ENCODE results near the gene RNF144B. TPM values are rescaled to one million over a fixed set of nuclear protein-coding genes. Genes with fewer than 3 reads are reported as not detected.

Gene RNF144B
- total RNA-seq, 1 experiment from 2014 or later, result 12.1 TPM

- Mint-ChIP-seq H3K9me3 (ENCODE audit: low read depth, unreplicated experiment) (peaks cover 3% of the 10 kb centered on the region), H3K36me3 (ENCODE audit: insufficient read depth, unreplicated experiment) (peaks cover 10% of the 10 kb centered on the region), H3K4me1 (ENCODE audit: low read depth, unreplicated experiment) (peaks cover 59% of the 10 kb centered on the region), H3K27me3 (ENCODE audit: unreplicated experiment) (no peaks in the 10 kb centered on the region), H3K27ac (ENCODE audit: unreplicated experiment) (peak overlapping the region; percentile 58), H3K4me3 (ENCODE audit: low read depth, unreplicated experiment) (no peak overlapping the region)
- CTCF ChIA-PET, result no interaction called here
- intact Hi-C loops (cut with micrococcal nuclease; ENCODE audit: unreplicated experiment), result no loop called here
- peak; percentile 41 for DNase-seq
- BruUV-seq (replicated peaks), result no TSS peak
- no peak for TF ChIP-seq CTCF (IDR thresholded peaks at IDR 0.05; ENCODE audit: unreplicated experiment)
These were observed 114.5 kb downstream of the RNF144B start for GRCh38 chr6:18501663-18502013.

GRCh38 chr6:18503206-18503592 lies 116.0 kb downstream of the RNF144B start:
- Mint-ChIP-seq H3K4me1 (ENCODE audit: low read depth, unreplicated experiment) (peaks cover 49% of the 10 kb centered on the region), H3K9me3 (ENCODE audit: low read depth, unreplicated experiment) (peaks cover 3% of the 10 kb centered on the region), H3K27me3 (ENCODE audit: unreplicated experiment) (no peaks in the 10 kb centered on the region), H3K36me3 (ENCODE audit: insufficient read depth, unreplicated experiment) (peaks cover 10% of the 10 kb centered on the region), H3K4me3 (ENCODE audit: low read depth, unreplicated experiment) (peak overlapping the region; percentile 30), H3K27ac (ENCODE audit: unreplicated experiment) (peak overlapping the region; percentile 20)
- intact Hi-C loops (cut with micrococcal nuclease; ENCODE audit: unreplicated experiment), result no loop called here
- no TSS peak for BruUV-seq (replicated peaks)
- TF ChIP-seq CTCF (IDR thresholded peaks at IDR 0.05; ENCODE audit: unreplicated experiment), result no peak
- no peak for DNase-seq
- CTCF ChIA-PET, result interaction anchor here (1.0 to 1.4 kb wide), 2 partner anchors 115 to 180 kb away, joined by 3 to 10 read pairs; no protein-coding TSS in a partner anchor

GRCh38 chr6:18503593-18504231 lies 116.6 kb downstream of the RNF144B start:
- CTCF ChIA-PET, result interaction anchor here (1.0 to 1.4 kb wide), 2 partner anchors 116 to 181 kb away, joined by 3 to 10 read pairs; no protein-coding TSS in a partner anchor
- H3K4me3 Mint-ChIP-seq (ENCODE audit: low read depth, unreplicated experiment), result peak overlapping the region; percentile 30
- H3K4me1 Mint-ChIP-seq (ENCODE audit: low read depth, unreplicated experiment), result peaks cover 49% of the 10 kb centered on the region

GRCh38 chr6:18504232-18504596 lies 117.1 kb downstream of the RNF144B start:
- intact Hi-C loops (cut with micrococcal nuclease; ENCODE audit: unreplicated experiment), result loop anchor here (1.0 kb wide), 1 partner anchor 180 kb away; no protein-coding TSS in a partner anchor
- no peak for TF ChIP-seq CTCF (IDR thresholded peaks at IDR 0.05; ENCODE audit: unreplicated experiment)
- no peak for DNase-seq
- H3K9me3 Mint-ChIP-seq (ENCODE audit: low read depth, unreplicated experiment), result peaks cover 3% of the 10 kb centered on the region
- CTCF ChIA-PET, result interaction anchor here (1.0 kb wide), 1 partner anchor 116 kb away, joined by 3 read pairs; no protein-coding TSS in a partner anchor
- H3K27ac Mint-ChIP-seq (ENCODE audit: unreplicated experiment), result peak overlapping the region; percentile 20
- H3K4me3 Mint-ChIP-seq (ENCODE audit: low read depth, unreplicated experiment), result peak overlapping the region; percentile 30
- no peaks in the 10 kb centered on the region for H3K27me3 Mint-ChIP-seq (ENCODE audit: unreplicated experiment)
- no TSS peak for BruUV-seq (replicated peaks)
- H3K36me3 Mint-ChIP-seq (ENCODE audit: insufficient read depth, unreplicated experiment), result peaks cover 10% of the 10 kb centered on the region
- peaks cover 45% of the 10 kb centered on the region for H3K4me1 Mint-ChIP-seq (ENCODE audit: low read depth, unreplicated experiment)

More at GRCh38 chr6:18503593-18504231, 116.6 kb downstream of the RNF144B start:
- no TSS peak for BruUV-seq (replicated peaks)
- intact Hi-C loops (cut with micrococcal nuclease; ENCODE audit: unreplicated experiment), result loop anchor here (1.0 kb wide), 1 partner anchor 179 kb away; no protein-coding TSS in a partner anchor
- H3K9me3 Mint-ChIP-seq (ENCODE audit: low read depth, unreplicated experiment), result peaks cover 3% of the 10 kb centered on the region
- peak overlapping the region; percentile 20 for H3K27ac Mint-ChIP-seq (ENCODE audit: unreplicated experiment)
- DNase-seq, result peak; percentile 52
- TF ChIP-seq CTCF (IDR thresholded peaks at IDR 0.05; ENCODE audit: unreplicated experiment), result peak; percentile 62
- H3K36me3 Mint-ChIP-seq (ENCODE audit: insufficient read depth, unreplicated experiment), result peaks cover 10% of the 10 kb centered on the region
- no peaks in the 10 kb centered on the region for H3K27me3 Mint-ChIP-seq (ENCODE audit: unreplicated experiment)

All from Calu3 (cell line).